Amniotic stem cell (primary cell): ENCODE results near the gene ECI2.
"Not testable (repeated sequence)": the region's sequence is repeated elsewhere in the genome, so short reads cannot be mapped to it uniquely, and the experiment has no call there.

ENCODE experiments used
- DNase-seq: peaks from one replicate; lab custom pipeline; 2025; lab: John Stamatoyannopoulos, UW

ECI2 gene

GRCh38 chr6:4138186-4138585, 2.8 kb upstream of the ECI2 start:
- DNase-seq, result no peak

DNA sequence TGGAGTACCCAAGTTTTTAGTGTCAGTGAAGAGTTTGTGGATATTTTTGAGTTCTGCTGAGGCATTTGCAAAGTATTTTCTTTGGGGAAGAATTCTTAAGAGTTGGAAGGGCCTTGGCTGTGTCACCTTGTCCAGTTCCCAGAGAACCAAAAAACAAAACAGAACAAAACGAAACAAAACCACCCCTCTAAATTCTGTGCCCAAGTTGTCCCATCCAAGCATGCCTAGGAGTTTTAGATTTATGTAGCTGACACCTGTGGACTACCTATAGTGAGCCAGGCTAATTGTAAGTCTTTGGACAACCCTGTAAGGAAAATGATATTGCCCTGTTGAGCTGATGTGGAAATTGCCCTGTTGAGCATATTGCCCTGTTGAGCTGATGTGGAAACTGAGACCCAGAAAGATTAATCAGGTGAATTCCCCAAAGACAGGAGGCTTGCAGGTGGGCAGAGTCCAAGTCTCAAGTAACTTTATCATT, 1.0 kb upstream of the ECI2 start:
- no peak for DNase-seq

DNA sequence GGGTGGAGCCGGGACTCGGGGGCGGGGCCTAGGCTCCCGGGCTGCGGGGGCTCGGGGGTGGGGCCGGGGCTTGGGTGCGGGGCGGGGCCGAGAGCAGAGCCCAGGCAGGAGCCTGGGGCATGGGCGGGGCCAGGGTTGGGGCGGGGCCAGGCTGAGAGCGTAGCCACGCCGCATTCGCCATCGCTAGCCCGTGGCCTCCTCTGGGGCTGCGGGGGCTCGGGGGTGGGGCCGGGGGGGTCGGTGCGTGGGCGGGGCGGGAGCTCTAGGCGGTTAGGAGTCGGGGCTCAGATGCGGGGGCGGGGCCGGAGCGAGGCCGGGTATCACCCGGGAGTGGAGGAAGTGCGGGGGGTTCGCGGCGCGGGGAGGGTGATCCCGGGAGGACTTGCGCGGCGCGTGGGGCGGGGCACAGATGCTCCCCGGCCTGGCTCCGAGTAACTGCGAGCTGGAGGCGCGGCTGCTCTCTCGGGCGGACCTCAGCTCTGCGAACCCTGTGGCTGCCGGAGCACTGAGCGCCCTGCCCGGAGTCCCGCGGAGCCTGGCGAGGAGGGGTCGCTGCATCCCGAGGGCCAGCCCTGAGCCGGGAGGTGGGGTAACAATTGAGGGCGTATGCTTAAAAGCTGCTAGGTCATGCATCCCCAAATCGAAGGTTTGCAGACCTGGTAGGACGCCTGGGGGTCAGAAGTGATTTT, 434 bp upstream of the ECI2 start:
- peak; percentile 86 for DNase-seq

DNA sequence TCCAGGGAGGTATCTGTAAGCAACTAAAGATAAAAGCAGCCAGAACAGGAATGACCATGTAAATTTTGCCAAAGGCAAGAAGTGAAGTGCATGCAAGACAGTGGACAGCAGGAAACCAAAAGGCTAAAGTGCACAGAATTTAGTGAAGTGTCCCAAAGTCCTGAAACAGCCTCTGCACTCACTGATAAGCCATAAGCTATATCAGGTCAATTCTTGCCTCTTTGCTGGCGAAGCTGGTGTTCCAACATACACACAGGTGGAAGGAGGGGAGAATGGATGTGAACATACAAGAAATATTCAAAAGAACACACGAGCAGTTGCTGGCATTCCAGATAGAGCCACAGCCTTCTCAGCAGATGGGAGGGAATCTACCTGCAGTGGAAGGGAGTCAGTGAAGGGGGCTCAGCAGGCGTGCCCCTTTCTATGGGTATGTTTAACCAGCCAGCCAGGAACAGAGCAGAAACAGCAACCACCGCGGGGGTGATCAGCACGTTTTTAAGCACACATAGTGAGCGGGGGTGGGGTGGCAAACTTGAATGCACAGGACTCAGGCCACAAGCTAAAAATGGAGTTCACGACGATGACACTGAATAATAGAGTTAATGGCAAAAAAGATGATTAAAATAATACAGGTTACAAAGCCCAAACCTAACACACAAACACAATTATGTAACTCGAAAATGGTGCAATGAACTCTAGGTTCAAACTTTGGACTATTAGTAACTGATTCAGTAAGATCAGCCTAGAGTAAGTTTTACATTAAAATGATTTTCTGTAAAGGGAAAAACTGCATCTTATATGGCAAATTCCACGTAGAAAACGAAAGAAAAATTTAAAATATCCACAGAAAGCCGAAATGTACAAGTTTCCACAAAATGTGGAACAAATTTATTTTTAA, 1.2 kb downstream of the ECI2 start:
- DNase-seq, result no peak

- no peak for DNase-seq
Observed at GRCh38 chr6:4130357-4130987, 4.9 kb downstream of the ECI2 start.

GRCh38 chr6:4129446-4129845, 5.9 kb downstream of the ECI2 start:
- DNase-seq, result no peak

GRCh38 chr6:4128748-4129147, 6.6 kb downstream of the ECI2 start:
- DNase-seq, result no peak

DNA sequence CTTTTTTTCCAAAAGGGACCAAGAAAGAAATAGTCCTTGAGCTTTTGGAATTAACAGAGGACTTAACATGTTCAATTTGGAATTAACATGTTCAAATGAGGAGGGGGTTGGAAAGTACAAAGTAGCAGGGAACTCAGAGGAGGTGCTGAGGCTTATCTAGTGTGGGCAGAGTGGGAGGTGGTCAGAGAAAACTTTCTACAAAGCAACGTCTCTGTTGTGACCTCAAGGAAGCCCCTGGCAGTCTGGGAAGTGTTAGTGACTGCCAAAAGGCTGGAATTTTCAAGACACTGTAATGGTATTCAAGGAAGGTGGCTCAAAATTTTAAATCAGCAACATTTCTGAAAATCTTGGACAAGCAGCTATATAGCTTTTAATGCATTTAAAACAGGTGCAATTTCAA, 7.3 kb downstream of the ECI2 start:
- no peak for DNase-seq

- peak; percentile 71 for DNase-seq
Observed at GRCh38 chr6:4125933-4126864, 9.2 kb downstream of the ECI2 start.

- no peak for DNase-seq
Observed at GRCh38 chr6:4125500-4125899, 9.9 kb downstream of the ECI2 start.

DNA sequence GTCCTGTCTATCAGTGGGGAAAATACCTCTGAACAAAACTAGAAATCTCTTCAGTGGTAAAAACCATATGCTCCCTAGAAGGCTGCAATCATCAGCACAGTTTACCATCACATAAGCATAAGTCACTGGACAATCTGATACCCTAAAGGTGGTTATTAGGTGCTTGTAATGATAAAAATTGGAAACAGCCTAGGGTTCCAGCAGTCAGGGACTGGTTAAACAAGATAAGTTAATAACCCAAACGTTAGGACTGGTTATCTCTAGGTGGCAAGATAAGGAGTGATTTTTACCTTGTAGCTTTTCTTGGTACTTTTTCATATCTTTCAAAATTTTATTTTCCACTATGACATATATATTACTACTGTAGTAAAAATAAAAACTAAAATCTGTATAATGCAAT, 11.0 kb downstream of the ECI2 start:
- no peak for DNase-seq

- no peak for DNase-seq
Observed at GRCh38 chr6:4115741-4116140, 19.6 kb downstream of the ECI2 start.

GRCh38 chr6:4114123-4114522, 21.3 kb downstream of the ECI2 start:
- no peak for DNase-seq

- DNase-seq, result no peak
Observed at GRCh38 chr6:4113649-4114048, 21.7 kb downstream of the ECI2 start.

DNA sequence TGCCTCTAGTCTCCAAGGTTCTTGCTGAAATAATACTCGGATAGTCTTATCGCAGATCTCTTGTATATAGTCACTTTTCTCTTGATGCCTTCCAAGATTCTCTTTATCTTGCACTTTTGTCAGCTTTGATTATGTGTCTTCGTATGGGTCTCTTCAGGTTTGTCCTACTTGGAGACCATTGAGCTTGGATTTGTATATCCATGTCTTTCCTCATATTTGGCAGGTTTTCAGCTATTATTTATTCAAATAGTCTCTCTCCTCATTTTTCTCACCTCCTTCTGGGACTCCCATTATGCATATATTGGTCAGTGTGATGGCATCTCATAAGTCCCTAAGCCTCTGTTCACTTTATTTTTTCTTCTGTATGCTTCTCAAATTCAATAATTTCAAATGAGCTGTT, 23.0 kb downstream of the ECI2 start:
- DNase-seq, result no peak

DNA sequence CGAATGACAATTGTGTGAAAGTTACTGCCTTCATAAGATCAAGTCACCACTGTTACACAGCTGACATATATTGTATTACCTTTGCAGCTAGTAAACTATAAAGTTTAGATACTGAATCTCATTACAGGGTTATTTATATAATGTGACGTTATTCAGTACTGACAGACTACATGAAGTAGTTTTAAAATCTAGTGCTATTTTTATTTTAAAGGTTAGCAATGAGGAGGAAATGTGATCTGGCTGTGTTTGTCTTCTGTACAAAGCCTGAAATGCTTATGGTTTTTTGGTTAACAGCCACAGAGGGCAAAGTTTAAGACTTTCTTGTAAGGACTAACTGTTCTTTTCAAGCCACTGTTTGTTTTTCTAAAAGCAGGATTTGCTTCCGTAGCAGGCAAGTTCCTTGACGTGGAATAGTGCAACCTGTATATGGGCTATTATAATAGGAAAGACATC, 26.0 kb downstream of the ECI2 start:
- not testable (repeated sequence) for DNase-seq

GRCh38 chr6:4108561-4109093, 26.7 kb downstream of the ECI2 start:
- no peak for DNase-seq

- DNase-seq, result no peak
Observed at GRCh38 chr6:4107873-4108272, 27.5 kb downstream of the ECI2 start.

DNA sequence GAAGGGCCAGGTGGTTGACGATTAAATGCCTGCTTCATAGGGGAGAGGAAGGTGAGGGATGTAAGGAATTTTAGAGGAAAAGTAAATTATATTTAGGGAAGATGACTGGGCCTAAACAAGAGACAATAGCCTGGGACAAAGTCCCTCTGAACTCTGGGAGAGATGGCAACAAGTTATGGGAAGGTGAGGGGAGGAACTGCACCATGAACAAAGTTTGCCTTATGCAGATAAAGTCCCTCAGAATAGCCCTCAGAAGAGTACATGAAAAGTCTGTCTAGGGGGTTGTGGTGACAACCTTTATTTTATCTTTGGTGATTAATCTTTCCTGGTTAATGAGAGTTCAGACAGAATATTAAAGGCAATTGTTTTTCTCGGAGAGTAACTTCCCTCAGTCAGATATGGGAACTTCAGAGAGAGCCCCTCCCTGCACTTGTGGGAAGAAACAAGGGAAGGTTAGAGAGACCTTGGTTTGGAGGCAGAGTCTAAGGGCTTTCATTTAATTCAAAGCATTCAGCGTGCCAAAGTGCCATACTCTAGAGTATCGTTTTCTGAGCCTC, 29.3 kb downstream of the ECI2 start:
- no peak for DNase-seq

DNA sequence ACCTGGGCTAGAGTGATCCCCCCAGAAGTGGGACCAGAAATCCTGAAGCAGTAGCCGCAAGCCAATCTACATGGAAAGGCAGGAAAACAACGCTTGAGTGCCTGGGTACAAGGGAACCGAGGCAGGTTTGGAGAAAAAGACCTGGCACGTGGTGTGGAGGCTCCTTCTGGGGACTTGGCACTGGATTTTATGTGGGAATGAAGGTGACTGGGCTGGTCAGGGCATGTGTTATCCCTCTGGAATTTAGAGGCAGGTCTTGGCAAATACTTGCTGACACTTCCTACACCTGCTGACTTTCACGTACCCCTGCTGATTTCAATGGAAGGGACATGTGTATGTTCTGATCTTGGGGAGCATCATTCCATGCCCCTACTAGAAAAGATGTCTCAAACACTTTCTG, 31.4 kb downstream of the ECI2 start:
- DNase-seq, result no peak

DNA sequence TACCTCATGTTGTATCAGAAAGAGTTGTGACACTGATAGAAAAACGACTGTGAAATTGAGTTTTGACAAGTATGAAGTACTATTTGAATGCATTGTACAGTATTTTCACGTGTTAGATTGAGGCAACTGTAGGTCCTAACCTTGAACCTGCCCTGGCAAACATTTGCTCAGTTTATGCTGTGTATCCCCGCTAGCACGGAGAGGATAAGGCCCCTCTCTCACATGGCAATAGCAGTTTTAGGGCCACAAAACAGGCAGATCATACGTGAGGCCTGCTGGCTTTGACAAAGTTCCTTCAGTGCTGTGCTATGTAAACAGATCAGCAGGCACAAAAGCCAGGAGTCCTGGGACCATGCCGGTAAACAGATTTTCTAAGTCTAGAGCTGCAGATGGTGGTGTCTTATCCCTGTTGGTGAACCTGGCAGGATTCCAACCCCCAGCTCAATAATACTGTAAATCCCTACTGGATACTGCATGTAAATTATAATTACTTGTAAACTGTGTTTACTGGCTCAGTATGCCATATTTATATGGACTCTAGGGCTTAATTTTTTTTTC, 32.6 kb downstream of the ECI2 start:
- DNase-seq, result no peak
